ENCODE results near the gene C2CD2.

C2CD2 gene

GRCh38 chr21:41948901-41949300 lies 4.9 kb downstream of the C2CD2 start:
- Histone ChIP-seq H3K9me3 (ENCODE audit: insufficient read depth, low read depth, low read length) (no peaks in the 10 kb centered on the region), H3K4me2 (ENCODE audit: low read depth, low read length, poor library complexity, severe bottlenecking) (no peak overlapping the region), H3K27me3 (ENCODE audit: insufficient read depth, low read length, poor library complexity, severe bottlenecking) (no peaks in the 10 kb centered on the region), H2AFZ (ENCODE audit: low read length) (no peak overlapping the region), H3K9me2 (replicated peaks; ENCODE audit: low read depth, low read length) (no peaks in the 10 kb centered on the region), H4K20me1 (ENCODE audit: insufficient read depth, low read length, poor library complexity, severe bottlenecking) (no peaks in the 10 kb centered on the region), H3K4me1 (ENCODE audit: insufficient read depth, low read length, poor library complexity, severe bottlenecking) (no peaks in the 10 kb centered on the region), H3K9ac (ENCODE audit: low read depth, low read length, poor library complexity, severe bottlenecking) (no peak overlapping the region), H3K4me3 (ENCODE audit: low read length, poor library complexity, severe bottlenecking) (no peak overlapping the region), H3K36me3 (ENCODE audit: insufficient read depth, low read length) (no peaks in the 10 kb centered on the region), H3F3A (ENCODE audit: low read depth) (no peaks in the 10 kb centered on the region), H3K79me2 (ENCODE audit: insufficient read depth, low read length) (no peaks in the 10 kb centered on the region)
- TF ChIP-seq CTCF (conservative IDR thresholded peaks at IDR 0.05; ENCODE audit: low read length): no peak
- no peak for TF ChIP-seq EZH2phosphoT487 (IDR thresholded peaks at IDR 0.05; ENCODE audit: borderline replicate concordance)

- no peak overlapping the region for H2AFZ ChIP-seq (ENCODE audit: low read length)
- H3K36me3 ChIP-seq (ENCODE audit: insufficient read depth, low read length): no peaks in the 10 kb centered on the region
- H3K9me3 ChIP-seq (ENCODE audit: insufficient read depth, low read depth, low read length): no peaks in the 10 kb centered on the region
- no peaks in the 10 kb centered on the region for H4K20me1 ChIP-seq (ENCODE audit: insufficient read depth, low read length, poor library complexity, severe bottlenecking)
- no peaks in the 10 kb centered on the region for H3K4me1 ChIP-seq (ENCODE audit: insufficient read depth, low read length, poor library complexity, severe bottlenecking)
- no peaks in the 10 kb centered on the region for H3K79me2 ChIP-seq (ENCODE audit: insufficient read depth, low read length)
- no peaks in the 10 kb centered on the region for H3F3A ChIP-seq (ENCODE audit: low read depth)
- no peak overlapping the region for H3K4me2 ChIP-seq (ENCODE audit: low read depth, low read length, poor library complexity, severe bottlenecking)
- no peaks in the 10 kb centered on the region for H3K27me3 ChIP-seq (ENCODE audit: insufficient read depth, low read length, poor library complexity, severe bottlenecking)
- no peak for TF ChIP-seq CTCF (conservative IDR thresholded peaks at IDR 0.05; ENCODE audit: low read length)
- no peak for TF ChIP-seq EZH2phosphoT487 (IDR thresholded peaks at IDR 0.05; ENCODE audit: borderline replicate concordance)
- no peaks in the 10 kb centered on the region for H3K9me2 ChIP-seq (replicated peaks; ENCODE audit: low read depth, low read length)
- no peak overlapping the region for H3K9ac ChIP-seq (ENCODE audit: low read depth, low read length, poor library complexity, severe bottlenecking)
- no peak overlapping the region for H3K4me3 ChIP-seq (ENCODE audit: low read length, poor library complexity, severe bottlenecking)
These were observed 5.5 kb downstream of the C2CD2 start for GRCh38 chr21:41948078-41948895.

- Histone ChIP-seq H3F3A (ENCODE audit: low read depth) (no peaks in the 10 kb centered on the region), H3K4me3 (ENCODE audit: low read length, poor library complexity, severe bottlenecking) (no peak overlapping the region), H3K4me2 (ENCODE audit: low read depth, low read length, poor library complexity, severe bottlenecking) (no peak overlapping the region), H3K79me2 (ENCODE audit: insufficient read depth, low read length) (no peaks in the 10 kb centered on the region), H3K27me3 (ENCODE audit: insufficient read depth, low read length, poor library complexity, severe bottlenecking) (no peaks in the 10 kb centered on the region), H3K36me3 (ENCODE audit: insufficient read depth, low read length) (no peaks in the 10 kb centered on the region), H2AFZ (ENCODE audit: low read length) (no peak overlapping the region), H3K9ac (ENCODE audit: low read depth, low read length, poor library complexity, severe bottlenecking) (no peak overlapping the region), H3K9me2 (replicated peaks; ENCODE audit: low read depth, low read length) (no peaks in the 10 kb centered on the region), H3K4me1 (ENCODE audit: insufficient read depth, low read length, poor library complexity, severe bottlenecking) (no peaks in the 10 kb centered on the region), H3K9me3 (ENCODE audit: insufficient read depth, low read depth, low read length) (no peaks in the 10 kb centered on the region), H4K20me1 (ENCODE audit: insufficient read depth, low read length, poor library complexity, severe bottlenecking) (no peaks in the 10 kb centered on the region)
- TF ChIP-seq CTCF (conservative IDR thresholded peaks at IDR 0.05; ENCODE audit: low read length) (no peak), EZH2phosphoT487 (IDR thresholded peaks at IDR 0.05; ENCODE audit: borderline replicate concordance) (no peak)
These were observed 7.8 kb downstream of the C2CD2 start for GRCh38 chr21:41945982-41946381.
